H9 (cell line): ENCODE measurements around the gene PSMB1. TPM values are rescaled to one million over a fixed set of nuclear protein-coding genes. Genes with fewer than 3 reads are reported as not detected.

Experiments used
- DNase-seq: peaks from one replicate; pipeline ENCODE4 v3.0.0-alpha.2; 2017
- H2AFZ ChIP-seq: one replicate; pipeline ENCODE4 v1.6.1; 2013; ENCODE audit warnings: mild to moderate bottlenecking, low read length, control low read depth, moderate library complexity
- H2AK5ac ChIP-seq: 2 replicates; pipeline ENCODE4 v1.6.1; 2013; ENCODE audit warnings: low read length, control low read depth, mixed read lengths; ENCODE audit not compliant: insufficient read length
- H2BK120ac ChIP-seq: one replicate; pipeline ENCODE4 v1.6.1; 2013; ENCODE audit warnings: low read depth, mild to moderate bottlenecking, low read length, control low read depth, inconsistent platforms; ENCODE audit not compliant: poor library complexity, severe bottlenecking
- H2BK12ac ChIP-seq: 2 replicates; pipeline ENCODE4 v1.6.1; 2013; ENCODE audit warnings: low read length, control low read depth, mixed read lengths, low read depth; ENCODE audit not compliant: insufficient read length
- H2BK15ac ChIP-seq: 2 replicates; pipeline ENCODE4 v1.6.1; 2013; ENCODE audit warnings: low read depth, low read length, control low read depth
- H2BK20ac ChIP-seq: one replicate; pipeline ENCODE4 v1.6.1; 2013; ENCODE audit warnings: low read depth, mild to moderate bottlenecking, low read length, control low read depth, inconsistent platforms; ENCODE audit not compliant: poor library complexity, severe bottlenecking
- H2BK5ac ChIP-seq: 2 replicates; pipeline ENCODE4 v1.6.1; 2013; ENCODE audit warnings: low read length, control low read depth, mixed read lengths; ENCODE audit not compliant: insufficient read length
- H3K14ac ChIP-seq: 2 replicates; pipeline ENCODE4 v1.6.1; 2013; ENCODE audit warnings: low read length, control low read depth; ENCODE audit not compliant: insufficient read depth
- H3K18ac ChIP-seq: 2 replicates; pipeline ENCODE4 v1.6.1; 2013; ENCODE audit warnings: low read depth, mild to moderate bottlenecking, mixed read lengths, low read length, control low read depth; ENCODE audit not compliant: insufficient read length
- H3K23ac ChIP-seq: 2 replicates; pipeline ENCODE4 v1.6.1; 2013; ENCODE audit warnings: low read length, control low read depth, mixed read lengths, low read depth; ENCODE audit not compliant: insufficient read length
- H3K23me2 ChIP-seq: 2 replicates; pipeline ENCODE4 v1.6.1; 2013; ENCODE audit warnings: low read depth, mild to moderate bottlenecking, mixed read lengths, low read length, control low read depth; ENCODE audit not compliant: insufficient read length, poor library complexity, severe bottlenecking
- H3K27ac ChIP-seq: 2 replicates; pipeline ENCODE4 v1.5.1; 2013; ENCODE audit warnings: low read length, control low read depth, mixed read lengths, low read depth; ENCODE audit not compliant: insufficient read length
- H3K27me3 ChIP-seq: 2 replicates; pipeline ENCODE4 v1.6.1; 2013; ENCODE audit warnings: low read length, control low read depth, inconsistent platforms; ENCODE audit not compliant: insufficient read depth
- H3K4ac ChIP-seq: 2 replicates; pipeline ENCODE4 v1.6.1; 2013; ENCODE audit warnings: low read depth, mild to moderate bottlenecking, control low read depth, inconsistent platforms, low read length, moderate library complexity
- H3K4me1 ChIP-seq: 2 replicates; pipeline ENCODE4 v1.6.1; 2013; ENCODE audit warnings: low read length, control low read depth, inconsistent platforms; ENCODE audit not compliant: insufficient read depth
- H3K4me2 ChIP-seq: 2 replicates; pipeline ENCODE4 v1.6.1; 2013; ENCODE audit warnings: low read length, control low read depth, mixed read lengths; ENCODE audit not compliant: insufficient read length, insufficient read depth
- H3K56ac ChIP-seq: 2 replicates; pipeline ENCODE4 v1.6.1; 2013; ENCODE audit warnings: low read depth, mild to moderate bottlenecking, mixed read lengths, low read length, control low read depth; ENCODE audit not compliant: insufficient read length
- H3K79me1 ChIP-seq: 2 replicates; pipeline ENCODE4 v1.6.1; 2013; ENCODE audit warnings: low read depth, mild to moderate bottlenecking, moderate library complexity, low read length, control low read depth, inconsistent platforms; ENCODE audit not compliant: insufficient read depth, poor library complexity, severe bottlenecking
- H3K79me2 ChIP-seq: 2 replicates; pipeline ENCODE4 v1.6.1; 2013; ENCODE audit warnings: low read length, control low read depth, inconsistent platforms; ENCODE audit not compliant: insufficient read depth
- H3K9ac ChIP-seq: 2 replicates; pipeline ENCODE4 v1.6.1; 2013; ENCODE audit warnings: low read length, control low read depth, mixed read lengths; ENCODE audit not compliant: insufficient read length; ENCODE audit errors: extremely low read depth
- H3K9me3 ChIP-seq: one replicate; pipeline ENCODE4 v1.6.1; 2013; ENCODE audit warnings: low read depth, low read length, inconsistent platforms; ENCODE audit not compliant: control insufficient read depth
- H3T11ph ChIP-seq: one replicate; pipeline ENCODE4 v1.6.1; 2013; ENCODE audit warnings: mild to moderate bottlenecking, low read length, control low read depth, inconsistent platforms
- H4K20me1 ChIP-seq: one replicate; pipeline ENCODE4 v1.6.1; 2013; ENCODE audit not compliant: control insufficient read depth, insufficient read length, insufficient read depth
- H4K5ac ChIP-seq: 2 replicates; pipeline ENCODE4 v1.6.1; 2013; ENCODE audit warnings: low read depth, mild to moderate bottlenecking, mixed read lengths, low read length, control low read depth; ENCODE audit not compliant: insufficient read length
- H4K8ac ChIP-seq: replicated peaks from 2 replicates; pipeline ENCODE4 v1.6.1; 2013; ENCODE audit warnings: low read length, control low read depth, mixed read lengths, low read depth; ENCODE audit not compliant: insufficient read length
- H4K91ac ChIP-seq: 2 replicates; pipeline ENCODE4 v1.6.1; 2013; ENCODE audit warnings: low read depth, mild to moderate bottlenecking, moderate library complexity, mixed read lengths, low read length, control low read depth; ENCODE audit not compliant: insufficient read length
- H3K27ac Mint-ChIP-seq, 3 experiments: 2 replicates in 2 of 3; 3 replicates in 1 of 3; pipeline ENCODE4 v1.8.0; 2020 to 2021; ENCODE audit warnings: mixed read lengths in 3 of 3, mild to moderate bottlenecking in 1 of 3, moderate library complexity in 1 of 3
- H3K27me3 Mint-ChIP-seq: 2 replicates; pipeline ENCODE4 v1.8.0; 2021; ENCODE audit warnings: low read depth, mild to moderate bottlenecking, moderate library complexity, mixed read lengths
- H3K36me3 Mint-ChIP-seq, 3 experiments: 2 replicates in 2 of 3; 3 replicates in 1 of 3; pipeline ENCODE4 v1.8.0; 2020 to 2021; ENCODE audit warnings: low read depth in 3 of 3, mixed read lengths in 3 of 3; ENCODE audit not compliant: insufficient read depth in 1 of 3
- H3K4me1 Mint-ChIP-seq, 2 experiments: 2 replicates each; pipeline ENCODE4 v1.8.0; 2020; ENCODE audit warnings: mixed read lengths in 2 of 2
- H3K4me3 Mint-ChIP-seq, 2 experiments: 2 replicates in 1 of 2; 3 replicates in 1 of 2; pipeline ENCODE4 v1.8.0; 2020 to 2021; ENCODE audit warnings: mild to moderate bottlenecking in 2 of 2, mixed read lengths in 2 of 2, moderate library complexity in 1 of 2
- H3K9me3 Mint-ChIP-seq, 2 experiments: 2 replicates in 1 of 2; 3 replicates in 1 of 2; pipeline ENCODE4 v1.8.0; 2020; ENCODE audit warnings: mild to moderate bottlenecking in 2 of 2, mixed read lengths in 2 of 2, moderate library complexity in 1 of 2
- WGBS: extraction: QIAGEN DNeasy Blood & Tissue Kit; methylation state at CpG from one replicate; pipeline ENCODE4 v1.1.7; 2013; ENCODE audit warnings: missing lambda C conversion rate, low lambda C conversion rate, mixed read lengths; ENCODE audit not compliant: insufficient read length; ENCODE audit errors: extremely low coverage; 5-methylcytosine and 5-hydroxymethylcytosine counted together
- total RNA-seq: library from RNA; stranded (reverse); gene quantifications from 2 replicates; pipeline ENCODE4 v1.2.1, GENCODE V29; 2021
- TF ChIP-seq, protein P1 (sequence below): fragments of 200-600 bp; sonication (generic); conservative IDR thresholded peaks from 3 replicates; pipeline ENCODE4 v1.8.0; 2021; ENCODE audit warnings: antibody characterized with exemption, mild to moderate bottlenecking

PSMB1 gene
- total RNA-seq, 1 experiment from 2014 or later: 245 TPM

DNA sequence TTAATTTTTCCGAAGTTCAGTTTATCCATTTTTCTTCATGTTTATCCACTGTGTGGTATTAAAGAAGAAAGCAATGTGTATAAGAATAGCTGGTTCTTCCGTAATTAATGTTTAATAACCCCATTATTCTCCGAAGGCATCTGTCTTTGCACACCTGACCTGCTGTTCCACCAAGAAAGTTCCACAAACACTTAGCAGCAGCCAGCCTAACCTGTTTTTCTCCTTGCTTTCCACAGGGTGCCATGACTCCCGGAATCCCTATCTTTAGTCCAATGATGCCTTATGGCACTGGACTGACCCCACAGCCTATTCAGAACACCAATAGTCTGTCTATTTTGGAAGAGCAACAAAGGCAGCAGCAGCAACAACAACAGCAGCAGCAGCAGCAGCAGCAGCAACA lies 8.4 kb upstream of the PSMB1 start:
- H2BK15ac ChIP-seq: no peak overlapping the region
- no peaks in the 10 kb centered on the region for H3K4me1 Mint-ChIP-seq
- no peak overlapping the region for H3K27ac Mint-ChIP-seq
- no peak overlapping the region for H2BK5ac ChIP-seq
- peaks cover 22 to 57% (median 57%) of the 10 kb centered on the region in 3 experiments for H3K36me3 Mint-ChIP-seq
- peaks cover 2% of the 10 kb centered on the region for H3K79me1 ChIP-seq
- H4K91ac ChIP-seq: no peak overlapping the region
- H4K5ac ChIP-seq: no peak overlapping the region
- no peaks in the 10 kb centered on the region for H3K79me2 ChIP-seq
- H4K20me1 ChIP-seq: no peaks in the 10 kb centered on the region
- H3K4me2 ChIP-seq: no peak overlapping the region
- no peaks in the 10 kb centered on the region for H3K27me3 ChIP-seq
- no peak overlapping the region for H3K4me3 Mint-ChIP-seq
- TF ChIP-seq, protein P1, sequence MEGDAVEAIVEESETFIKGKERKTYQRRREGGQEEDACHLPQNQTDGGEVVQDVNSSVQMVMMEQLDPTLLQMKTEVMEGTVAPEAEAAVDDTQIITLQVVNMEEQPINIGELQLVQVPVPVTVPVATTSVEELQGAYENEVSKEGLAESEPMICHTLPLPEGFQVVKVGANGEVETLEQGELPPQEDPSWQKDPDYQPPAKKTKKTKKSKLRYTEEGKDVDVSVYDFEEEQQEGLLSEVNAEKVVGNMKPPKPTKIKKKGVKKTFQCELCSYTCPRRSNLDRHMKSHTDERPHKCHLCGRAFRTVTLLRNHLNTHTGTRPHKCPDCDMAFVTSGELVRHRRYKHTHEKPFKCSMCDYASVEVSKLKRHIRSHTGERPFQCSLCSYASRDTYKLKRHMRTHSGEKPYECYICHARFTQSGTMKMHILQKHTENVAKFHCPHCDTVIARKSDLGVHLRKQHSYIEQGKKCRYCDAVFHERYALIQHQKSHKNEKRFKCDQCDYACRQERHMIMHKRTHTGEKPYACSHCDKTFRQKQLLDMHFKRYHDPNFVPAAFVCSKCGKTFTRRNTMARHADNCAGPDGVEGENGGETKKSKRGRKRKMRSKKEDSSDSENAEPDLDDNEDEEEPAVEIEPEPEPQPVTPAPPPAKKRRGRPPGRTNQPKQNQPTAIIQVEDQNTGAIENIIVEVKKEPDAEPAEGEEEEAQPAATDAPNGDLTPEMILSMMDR: no peak
- no CpG with 5 or more reads among the region's 4 CpGs for WGBS
- no peak overlapping the region for H3T11ph ChIP-seq
- H4K8ac ChIP-seq: no peak overlapping the region
- no peak overlapping the region for H2AFZ ChIP-seq
- no peak overlapping the region for H3K9ac ChIP-seq
- no peak overlapping the region for H3K14ac ChIP-seq
- no peak overlapping the region for H3K18ac ChIP-seq
- H3K23me2 ChIP-seq: no peaks in the 10 kb centered on the region
- no peak overlapping the region for H2BK120ac ChIP-seq
- H3K23ac ChIP-seq: no peak overlapping the region
- no peak overlapping the region for H3K27ac ChIP-seq
- H3K4ac ChIP-seq: no peak overlapping the region
- H2AK5ac ChIP-seq: no peak overlapping the region
- no peak for DNase-seq
- H3K9me3 ChIP-seq: no peaks in the 10 kb centered on the region
- no peak overlapping the region for H3K56ac ChIP-seq
- no peaks in the 10 kb centered on the region for H3K4me1 ChIP-seq
- H2BK20ac ChIP-seq: no peak overlapping the region
- H3K9me3 Mint-ChIP-seq: no peaks in the 10 kb centered on the region
- no peak overlapping the region for H2BK12ac ChIP-seq
- H3K27me3 Mint-ChIP-seq: no peaks in the 10 kb centered on the region
